Neural progenitor cell (in vitro differentiated cells): Measurements from ENCODE around the gene NBPF11.
"Not testable (repeated sequence)": the region's sequence is repeated elsewhere in the genome, so short reads cannot be mapped to it uniquely, and the experiment has no call there.

Source experiments
- EZH2 ChIP-seq: fragments of 200-600 bp; sonication (generic); IDR thresholded peaks from 2 replicates; pipeline ENCODE4 v1.6.1; 2017; ENCODE audit warnings: antibody characterized with exemption, mild to moderate bottlenecking, moderate library complexity
- TF ChIP-seq, protein P1 (sequence below): fragments of 200-600 bp; sonication (generic); IDR thresholded peaks from 2 replicates; pipeline ENCODE4 v1.5.1; 2017; ENCODE audit warnings: antibody characterized with exemption, mild to moderate bottlenecking

DNA sequence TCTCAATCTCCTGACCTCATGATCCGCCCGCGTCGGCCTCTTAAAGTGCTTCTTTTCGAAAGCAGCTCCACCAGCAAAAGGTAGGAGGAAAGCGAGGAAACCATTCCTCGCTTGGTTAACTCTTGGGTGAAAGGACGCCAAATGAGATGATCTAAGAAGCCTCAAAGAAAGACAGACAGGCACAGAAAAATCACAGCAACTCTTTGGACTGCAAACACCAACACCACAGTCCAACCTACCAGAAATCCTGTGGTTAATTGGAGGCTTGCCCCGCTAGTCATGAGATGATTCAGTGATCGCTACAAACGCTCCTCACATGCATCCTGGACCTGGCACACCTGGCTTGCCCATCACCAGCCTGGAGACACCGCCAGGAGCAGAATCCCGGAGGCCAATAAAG, 1.1 kb downstream of the NBPF11 start:
- TF ChIP-seq, protein P1, sequence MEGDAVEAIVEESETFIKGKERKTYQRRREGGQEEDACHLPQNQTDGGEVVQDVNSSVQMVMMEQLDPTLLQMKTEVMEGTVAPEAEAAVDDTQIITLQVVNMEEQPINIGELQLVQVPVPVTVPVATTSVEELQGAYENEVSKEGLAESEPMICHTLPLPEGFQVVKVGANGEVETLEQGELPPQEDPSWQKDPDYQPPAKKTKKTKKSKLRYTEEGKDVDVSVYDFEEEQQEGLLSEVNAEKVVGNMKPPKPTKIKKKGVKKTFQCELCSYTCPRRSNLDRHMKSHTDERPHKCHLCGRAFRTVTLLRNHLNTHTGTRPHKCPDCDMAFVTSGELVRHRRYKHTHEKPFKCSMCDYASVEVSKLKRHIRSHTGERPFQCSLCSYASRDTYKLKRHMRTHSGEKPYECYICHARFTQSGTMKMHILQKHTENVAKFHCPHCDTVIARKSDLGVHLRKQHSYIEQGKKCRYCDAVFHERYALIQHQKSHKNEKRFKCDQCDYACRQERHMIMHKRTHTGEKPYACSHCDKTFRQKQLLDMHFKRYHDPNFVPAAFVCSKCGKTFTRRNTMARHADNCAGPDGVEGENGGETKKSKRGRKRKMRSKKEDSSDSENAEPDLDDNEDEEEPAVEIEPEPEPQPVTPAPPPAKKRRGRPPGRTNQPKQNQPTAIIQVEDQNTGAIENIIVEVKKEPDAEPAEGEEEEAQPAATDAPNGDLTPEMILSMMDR = not testable (repeated sequence)
- not testable (repeated sequence) for TF ChIP-seq EZH2
